GM18507 (cell line): ENCODE results near the gene ZNF644.
"Not testable (repeated sequence)": the region's sequence is repeated elsewhere in the genome, so short reads cannot be mapped to it uniquely, and the experiment has no call there.

Experiments
- DNase-seq: peaks from one replicate; pipeline ENCODE4 v3.0.0; 2011; ENCODE audit warnings: low read depth; ENCODE audit not compliant: insufficient read length; ENCODE audit errors: extremely low spot score
- FAIRE-seq: peaks from 2 replicates; lab custom pipeline; 2011; peaks lifted over from hg19 to GRCh38; lab: Jason Lieb, UNC

The ZNF644 gene

GRCh38 chr1:90891756-90892155, 130.1 kb downstream of the ZNF644 start:
- FAIRE-seq, DNase-seq: not testable (repeated sequence)

GRCh38 chr1:90882221-90882620, 139.6 kb downstream of the ZNF644 start:
- no peak for DNase-seq
- no peak for FAIRE-seq

- FAIRE-seq = no peak
- DNase-seq = no peak
Observed at GRCh38 chr1:90881034-90881433, 140.8 kb downstream of the ZNF644 start.

DNA sequence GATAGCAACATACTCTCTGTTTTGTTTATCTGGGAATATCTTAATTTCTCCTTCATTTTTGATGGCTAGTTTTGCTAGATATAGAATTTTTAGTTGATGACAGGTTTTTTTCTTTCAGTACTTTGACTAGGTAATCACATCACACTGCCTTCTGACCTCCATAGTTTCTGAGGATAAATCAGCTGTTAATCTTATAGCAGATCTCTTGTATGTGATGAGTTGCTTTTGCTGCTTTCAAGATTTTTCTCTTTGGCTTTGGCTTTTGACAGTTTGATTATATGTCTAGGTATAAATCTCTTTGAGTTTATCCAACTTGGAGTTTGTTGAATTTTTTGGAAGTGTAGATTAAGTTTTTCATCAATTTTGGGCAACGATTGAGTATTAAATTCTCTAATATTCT, 142.6 kb downstream of the ZNF644 start:
- no peak for FAIRE-seq
- no peak for DNase-seq

- FAIRE-seq = no peak
- DNase-seq = no peak
Observed at GRCh38 chr1:90876101-90876500, 145.7 kb downstream of the ZNF644 start.
